Caco-2 (cell line): ENCODE results near the gene DUSP23. TPM values are rescaled to one million over a fixed set of nuclear protein-coding genes. Genes with fewer than 3 reads are reported as not detected.

Experiments
- BruUV-seq: library from RNA; stranded (reverse); fragments of 400-500 nt; replicated peaks from 2 replicates; lab custom pipeline; 2021; lab: Mats Ljungman, UMichigan
- CTCF ChIA-PET: fragments of 300-600 bp; sonication (Branson Sonifier 250); formaldehyde crosslinking; loops from one replicate; lab custom pipeline; 2022; ENCODE audit warnings: antibody characterized with exemption; lab: Charles Lee
- POLR2A ChIA-PET: fragments of 300-600 bp; sonication (Branson Sonifier 250); formaldehyde crosslinking; loops from one replicate; lab custom pipeline; 2022; ENCODE audit warnings: antibody characterized with exemption; lab: Charles Lee
- DNase-seq, 2 experiments: peaks; one replicate each; pipeline versions ENCODE4 v3.0.0 to v3.0.0-alpha.2; 2020 to 2022
- H3K27me3 ChIP-seq: replicated peaks from 2 replicates; pipeline ENCODE4 v1.6.0; 2011; ENCODE audit warnings: low read length; ENCODE audit not compliant: control insufficient read depth, insufficient read depth
- H3K36me3 ChIP-seq: 2 replicates; pipeline ENCODE4 v1.5.1; 2011; ENCODE audit warnings: low read length; ENCODE audit not compliant: control insufficient read depth, insufficient read depth
- H3K4me1 ChIP-seq: fragments of 250-450 bp; sonication (Bioruptor Pico); 2 replicates; pipeline ENCODE4 v1.5.1; 2020; ENCODE audit warnings: mild to moderate bottlenecking
- H3K4me3 ChIP-seq: 2 replicates; pipeline ENCODE4 v1.5.1; 2011; ENCODE audit warnings: low read depth, mild to moderate bottlenecking, control low read depth, low read length
- H3K9me3 ChIP-seq: fragments of 250-450 bp; sonication (Bioruptor Pico); 2 replicates; pipeline ENCODE4 v1.5.1; 2020; ENCODE audit warnings: mild to moderate bottlenecking, moderate library complexity
- H3K27ac Mint-ChIP-seq: one replicate; pipeline ENCODE4 v1.8.0; 2022; ENCODE audit warnings: mixed read lengths; ENCODE audit not compliant: unreplicated experiment
- H3K27me3 Mint-ChIP-seq: one replicate; pipeline ENCODE4 v1.8.0; 2022; ENCODE audit warnings: mixed read lengths; ENCODE audit not compliant: insufficient read depth, unreplicated experiment
- H3K36me3 Mint-ChIP-seq: one replicate; pipeline ENCODE4 v1.8.0; 2022; ENCODE audit warnings: mild to moderate bottlenecking, mixed read lengths; ENCODE audit not compliant: insufficient read depth, unreplicated experiment
- H3K4me1 Mint-ChIP-seq: one replicate; pipeline ENCODE4 v1.8.0; 2022; ENCODE audit warnings: low read depth, mixed read lengths; ENCODE audit not compliant: unreplicated experiment
- H3K4me3 Mint-ChIP-seq: one replicate; pipeline ENCODE4 v1.8.0; 2022; ENCODE audit warnings: mild to moderate bottlenecking, moderate library complexity, mixed read lengths; ENCODE audit not compliant: unreplicated experiment
- H3K9me3 Mint-ChIP-seq: one replicate; pipeline ENCODE4 v1.8.0; 2022; ENCODE audit warnings: mixed read lengths; ENCODE audit not compliant: unreplicated experiment
- CTCF ChIP-seq, 2 experiments: fragments of 200-600 bp in 1 of 2; IDR thresholded peaks; 1 replicate in 1 of 2; 2 replicates in 1 of 2; pipeline versions ENCODE4 v1.5.1 to v1.8.0; 2011 to 2022; ENCODE audit warnings: antibody characterized with exemption in 1 of 2, control low read depth in 1 of 2, inconsistent platforms in 1 of 2, low read depth in 1 of 2, low read length in 1 of 2, mild to moderate bottlenecking in 1 of 2, moderate library complexity in 1 of 2; ENCODE audit not compliant: insufficient read depth in 1 of 2, severe bottlenecking in 1 of 2, unreplicated experiment in 1 of 2
- intact Hi-C: fragments of 100-400 bp; cut with micrococcal nuclease; formaldehyde crosslinking; loops from one replicate; pipeline ENCODE4 v1.10.0; 2022; ENCODE audit not compliant: unreplicated experiment
- total RNA-seq: library from RNA; stranded (reverse); gene quantifications from 2 replicates; pipeline ENCODE4 v1.2.3, GENCODE V29; 2022

The DUSP23 gene
- total RNA-seq, 1 experiment from 2014 or later: 44.5 TPM

DNA sequence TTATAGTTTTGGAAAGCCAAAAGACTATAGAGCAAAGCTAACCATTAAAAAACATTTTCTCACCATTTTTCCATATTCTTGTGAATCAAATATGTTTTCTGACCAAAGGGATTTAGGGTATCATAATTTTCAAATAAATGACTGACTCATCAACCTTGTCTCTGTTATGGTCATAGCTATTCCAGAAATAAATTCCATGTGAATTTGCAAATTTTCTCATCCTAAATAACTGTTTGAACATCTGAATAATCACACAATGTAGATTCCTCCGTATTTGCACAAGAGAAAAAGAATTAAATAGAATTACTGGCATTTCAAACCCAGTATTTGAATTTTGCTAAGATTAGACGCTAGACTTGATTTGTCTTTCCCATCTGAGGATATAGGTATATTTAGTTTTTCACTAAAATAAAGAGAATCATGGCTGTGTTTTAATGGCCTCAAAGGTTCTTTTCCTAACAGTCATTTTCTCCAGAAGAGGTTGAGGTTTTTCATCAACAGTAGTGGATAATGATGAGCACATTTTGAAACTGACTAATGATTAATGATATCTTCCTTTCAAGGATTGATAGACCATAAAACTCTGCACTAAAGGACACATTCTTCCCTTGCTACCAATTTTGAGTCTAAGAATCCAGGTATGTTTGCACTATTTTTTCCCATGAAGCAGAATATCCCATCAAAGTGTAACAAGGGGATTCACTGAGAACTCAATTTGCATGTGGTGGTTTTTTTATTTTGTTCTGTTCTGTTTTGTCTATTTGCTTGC, 9.5 kb upstream of the DUSP23 start:
- no peak for TF ChIP-seq CTCF (IDR thresholded peaks at IDR 0.05; ENCODE audit: insufficient read depth in 1 of 2, low read depth in 1 of 2, low read length in 1 of 2, severe bottlenecking in 1 of 2, unreplicated experiment in 1 of 2)
- Mint-ChIP-seq H3K36me3 (no peaks in the 10 kb centered on the region), H3K27me3 (no peaks in the 10 kb centered on the region), H3K9me3 (no peaks in the 10 kb centered on the region), H3K4me1 (no peaks in the 10 kb centered on the region), H3K27ac (no peak overlapping the region), H3K4me3 (no peak overlapping the region)
- no peaks in the 10 kb centered on the region for H3K36me3 ChIP-seq
- H3K9me3 ChIP-seq: no peaks in the 10 kb centered on the region
- H3K27me3 ChIP-seq: no peaks in the 10 kb centered on the region
- no TSS peak for BruUV-seq
- H3K4me1 ChIP-seq: no peaks in the 10 kb centered on the region
- ChIA-PET POLR2A (no interaction called here), CTCF (no interaction called here)
- intact Hi-C loops: no loop called here
- H3K4me3 ChIP-seq: no peak overlapping the region
- no peak for DNase-seq

- Mint-ChIP-seq H3K9me3 (no peaks in the 10 kb centered on the region), H3K27me3 (no peaks in the 10 kb centered on the region), H3K27ac (no peak overlapping the region), H3K36me3 (no peaks in the 10 kb centered on the region), H3K4me1 (no peaks in the 10 kb centered on the region), H3K4me3 (no peak overlapping the region)
- Histone ChIP-seq H3K27me3 (no peaks in the 10 kb centered on the region), H3K9me3 (no peaks in the 10 kb centered on the region), H3K4me3 (no peak overlapping the region), H3K4me1 (no peaks in the 10 kb centered on the region), H3K36me3 (no peaks in the 10 kb centered on the region)
- BruUV-seq: no TSS peak
- DNase-seq: no peak
- ChIA-PET POLR2A (no interaction called here), CTCF (no interaction called here)
- no peak for TF ChIP-seq CTCF (IDR thresholded peaks at IDR 0.05; ENCODE audit: insufficient read depth in 1 of 2, low read depth in 1 of 2, low read length in 1 of 2, severe bottlenecking in 1 of 2, unreplicated experiment in 1 of 2)
- intact Hi-C loops: no loop called here
These were observed 6.3 kb upstream of the DUSP23 start for GRCh38 chr1:159774465-159774864.

DNA sequence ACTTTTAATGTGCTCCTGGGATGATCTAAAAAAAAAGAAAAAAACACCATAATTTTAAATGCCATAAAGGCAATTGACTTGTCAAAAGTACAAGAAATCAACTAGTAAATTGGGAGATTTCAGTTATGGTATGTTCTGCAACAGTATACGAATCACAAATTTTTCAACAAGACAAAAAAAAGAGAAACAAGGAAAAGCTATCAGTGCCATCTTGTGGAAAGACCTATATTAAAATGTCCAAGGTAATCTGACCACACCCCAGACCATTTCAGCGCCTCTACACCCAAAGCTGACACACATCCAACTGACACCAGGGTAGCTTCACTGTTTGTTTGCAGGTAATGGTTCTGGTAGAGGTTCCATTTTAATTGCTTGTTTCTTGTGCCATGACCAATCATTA, 5.0 kb upstream of the DUSP23 start:
- Histone ChIP-seq H3K27me3 (no peaks in the 10 kb centered on the region), H3K4me1 (no peaks in the 10 kb centered on the region), H3K36me3 (no peaks in the 10 kb centered on the region), H3K9me3 (no peaks in the 10 kb centered on the region), H3K4me3 (no peak overlapping the region)
- intact Hi-C loops: loop anchor here (5.0 kb wide), 2 partner anchors 353 to 613 kb away; no protein-coding TSS in a partner anchor
- Mint-ChIP-seq H3K9me3 (no peaks in the 10 kb centered on the region), H3K27me3 (no peaks in the 10 kb centered on the region), H3K36me3 (no peaks in the 10 kb centered on the region), H3K4me1 (no peaks in the 10 kb centered on the region), H3K4me3 (no peak overlapping the region), H3K27ac (no peak overlapping the region)
- DNase-seq: no peak
- ChIA-PET CTCF (interaction anchor here (1.1 kb wide), 1 partner anchor 578 kb away, joined by 4 read pairs; no protein-coding TSS in a partner anchor), POLR2A (no interaction called here)
- BruUV-seq: no TSS peak
- no peak for TF ChIP-seq CTCF (IDR thresholded peaks at IDR 0.05; ENCODE audit: insufficient read depth in 1 of 2, low read depth in 1 of 2, low read length in 1 of 2, severe bottlenecking in 1 of 2, unreplicated experiment in 1 of 2)
